NCI-H524 treated with DMSO at 0.1 percent for 48 hours (cell line): Measurements from ENCODE around the gene DNAH17.

Experiments used
- DNase-seq: peaks from one replicate; lab custom pipeline; 2025; lab: John Stamatoyannopoulos, UW

DNAH17 gene

GRCh38 chr17:78428836-78429617 is 148.2 kb downstream of the DNAH17 start:
- DNase-seq: no peak

GRCh38 chr17:78428025-78428575 is 149.1 kb downstream of the DNAH17 start:
- no peak for DNase-seq

- no peak for DNase-seq
These were observed 150.1 kb downstream of the DNAH17 start for GRCh38 chr17:78427140-78427539.

- DNase-seq: no peak
These were observed 150.8 kb downstream of the DNAH17 start for GRCh38 chr17:78426293-78426879.

- no peak for DNase-seq
These were observed 151.8 kb downstream of the DNAH17 start for GRCh38 chr17:78425429-78425828.

- no peak for DNase-seq
These were observed 153.1 kb downstream of the DNAH17 start for GRCh38 chr17:78423961-78424675.

- no peak for DNase-seq
These were observed 154.2 kb downstream of the DNAH17 start for GRCh38 chr17:78422872-78423588.

GRCh38 chr17:78422267-78422605 is 155.0 kb downstream of the DNAH17 start:
- no peak for DNase-seq

- peak; percentile 11 for DNase-seq
These were observed 155.5 kb downstream of the DNAH17 start for GRCh38 chr17:78421534-78422266.

GRCh38 chr17:78421084-78421533 is 156.1 kb downstream of the DNAH17 start:
- no peak for DNase-seq

- no peak for DNase-seq
These were observed 157.0 kb downstream of the DNAH17 start for GRCh38 chr17:78419970-78420815.

- peak; percentile 38 for DNase-seq
These were observed 158.7 kb downstream of the DNAH17 start for GRCh38 chr17:78418326-78419026.

- no peak for DNase-seq
These were observed 159.7 kb downstream of the DNAH17 start for GRCh38 chr17:78417531-78417909.

GRCh38 chr17:78416791-78417530 is 160.2 kb downstream of the DNAH17 start:
- no peak for DNase-seq

GRCh38 chr17:78415821-78416711 is 161.1 kb downstream of the DNAH17 start:
- no peak for DNase-seq

- DNase-seq: peak; percentile 65
These were observed 162.7 kb downstream of the DNAH17 start for GRCh38 chr17:78414178-78415162.

- DNase-seq: no peak
These were observed 164.8 kb downstream of the DNAH17 start for GRCh38 chr17:78412403-78412802.
